ENCODE measurements around the gene FNBP1. TPM values are rescaled to one million over a fixed set of nuclear protein-coding genes. Genes with fewer than 3 reads are reported as not detected.
A peak's percentile ranks its signal among the peaks of the same experiment; 100 is the strongest.

The FNBP1 gene
- total and polyA plus RNA-seq, 2 donors (not counting 1 experiment from before 2014, with no cell fraction given), result 20.8 to 44.3 TPM

DNA sequence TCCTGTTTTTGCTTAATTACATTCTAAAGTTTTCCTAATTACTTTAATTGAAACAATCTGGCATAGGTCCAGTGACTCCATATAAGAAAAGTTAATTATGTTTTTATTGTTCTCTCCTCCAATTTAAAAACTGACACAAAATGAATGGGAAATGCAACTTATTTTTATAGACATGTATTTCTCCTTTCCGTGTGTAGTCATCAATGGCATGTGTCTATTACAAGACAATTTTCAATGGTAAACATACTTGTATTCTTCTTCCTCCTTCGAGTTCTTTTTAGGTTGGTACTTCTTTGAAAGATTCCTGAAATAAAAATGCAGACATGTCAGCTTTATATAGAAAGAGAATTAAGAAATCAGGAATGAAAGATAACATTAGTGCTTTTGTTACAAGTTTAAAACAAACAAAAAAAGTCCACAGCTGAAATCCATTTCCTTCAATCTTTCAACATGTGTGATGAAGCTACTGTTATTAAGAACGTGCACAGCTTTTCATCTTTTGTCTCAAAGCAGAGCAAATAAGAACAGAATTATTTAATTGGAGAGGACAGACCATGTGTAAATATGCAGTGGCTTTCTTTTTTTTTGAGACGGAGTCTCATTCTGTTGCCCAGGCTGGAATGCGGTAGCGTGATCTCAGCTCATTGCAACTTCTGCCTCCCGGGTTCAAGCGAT is 63.8 kb downstream of the FNBP1 start:
- H4K20me1 ChIP-seq (ENCODE audit: control insufficient read depth, extremely low read depth, insufficient read depth, low read length), result no peaks in the 10 kb centered on the region

DNA sequence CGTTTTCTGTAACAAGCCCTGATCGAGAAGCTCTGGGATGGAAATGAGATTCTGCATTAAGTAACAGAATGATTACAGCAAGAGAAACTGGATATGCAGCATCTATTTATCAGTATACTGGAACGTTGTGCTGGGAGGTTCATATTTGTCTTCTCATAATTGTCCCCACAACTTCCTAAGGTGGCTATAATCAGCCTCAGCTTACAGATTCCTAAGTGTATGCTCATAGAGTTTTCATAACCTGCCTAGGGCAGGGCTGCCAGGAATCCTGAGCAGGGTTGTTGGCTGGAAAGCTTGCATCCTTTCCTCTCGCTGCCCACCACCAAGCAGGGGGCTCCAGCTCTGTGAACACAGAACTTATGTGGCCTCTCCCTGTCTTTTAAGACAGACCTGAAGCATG is 70.2 kb downstream of the FNBP1 start:
- Histone ChIP-seq H3K36me3 (ENCODE audit: control insufficient read depth, insufficient read depth, low read length) (no peaks in the 10 kb centered on the region), H3K9me3 (ENCODE audit: control insufficient read depth, insufficient read depth, low read depth, low read length) (no peaks in the 10 kb centered on the region)

More for the DNA sequence above, 63.8 kb downstream of the FNBP1 start:
- TF ChIP-seq, protein P1, sequence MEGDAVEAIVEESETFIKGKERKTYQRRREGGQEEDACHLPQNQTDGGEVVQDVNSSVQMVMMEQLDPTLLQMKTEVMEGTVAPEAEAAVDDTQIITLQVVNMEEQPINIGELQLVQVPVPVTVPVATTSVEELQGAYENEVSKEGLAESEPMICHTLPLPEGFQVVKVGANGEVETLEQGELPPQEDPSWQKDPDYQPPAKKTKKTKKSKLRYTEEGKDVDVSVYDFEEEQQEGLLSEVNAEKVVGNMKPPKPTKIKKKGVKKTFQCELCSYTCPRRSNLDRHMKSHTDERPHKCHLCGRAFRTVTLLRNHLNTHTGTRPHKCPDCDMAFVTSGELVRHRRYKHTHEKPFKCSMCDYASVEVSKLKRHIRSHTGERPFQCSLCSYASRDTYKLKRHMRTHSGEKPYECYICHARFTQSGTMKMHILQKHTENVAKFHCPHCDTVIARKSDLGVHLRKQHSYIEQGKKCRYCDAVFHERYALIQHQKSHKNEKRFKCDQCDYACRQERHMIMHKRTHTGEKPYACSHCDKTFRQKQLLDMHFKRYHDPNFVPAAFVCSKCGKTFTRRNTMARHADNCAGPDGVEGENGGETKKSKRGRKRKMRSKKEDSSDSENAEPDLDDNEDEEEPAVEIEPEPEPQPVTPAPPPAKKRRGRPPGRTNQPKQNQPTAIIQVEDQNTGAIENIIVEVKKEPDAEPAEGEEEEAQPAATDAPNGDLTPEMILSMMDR (conservative IDR thresholded peaks at IDR 0.05 in 1 of 2, IDR thresholded peaks at IDR 0.05 in 1 of 2; ENCODE audit: low read depth in 1 of 2, low read length in 2 of 2), result no peak
- no peak for TF ChIP-seq EZH2 (IDR thresholded peaks at IDR 0.05; ENCODE audit: low read length, missing control alignments)
- Histone ChIP-seq H3K4me1 (ENCODE audit: control insufficient read depth, extremely low read depth, insufficient read depth, low read length) (no peaks in the 10 kb centered on the region), H2AFZ (ENCODE audit: low read length) (no peak overlapping the region), H3K4me2 (ENCODE audit: extremely low read depth, insufficient read depth, low read length) (no peak overlapping the region), H3K9ac (ENCODE audit: insufficient read depth, low read length) (no peak overlapping the region), H3K27ac (ENCODE audit: insufficient read depth, low read length) (no peak overlapping the region), H3K36me3 (ENCODE audit: control insufficient read depth, insufficient read depth, low read length) (no peaks in the 10 kb centered on the region), H3K4me3 (replicated peaks in 1 of 4; ENCODE audit: control extremely low read depth in 1 of 4, insufficient read depth in 1 of 4, low read depth in 3 of 4, low read length in 4 of 4) (no peak overlapping the region), H3K27me3 (ENCODE audit: control insufficient read depth, insufficient read depth, low read length) (no peaks in the 10 kb centered on the region), H3K9me3 (ENCODE audit: control insufficient read depth, insufficient read depth, low read depth, low read length) (no peaks in the 10 kb centered on the region), H3K79me2 (ENCODE audit: control insufficient read depth, insufficient read depth, low read length) (no peaks in the 10 kb centered on the region)
- no peak for DNase-seq (ENCODE audit: low read depth in 2 of 2)

DNA sequence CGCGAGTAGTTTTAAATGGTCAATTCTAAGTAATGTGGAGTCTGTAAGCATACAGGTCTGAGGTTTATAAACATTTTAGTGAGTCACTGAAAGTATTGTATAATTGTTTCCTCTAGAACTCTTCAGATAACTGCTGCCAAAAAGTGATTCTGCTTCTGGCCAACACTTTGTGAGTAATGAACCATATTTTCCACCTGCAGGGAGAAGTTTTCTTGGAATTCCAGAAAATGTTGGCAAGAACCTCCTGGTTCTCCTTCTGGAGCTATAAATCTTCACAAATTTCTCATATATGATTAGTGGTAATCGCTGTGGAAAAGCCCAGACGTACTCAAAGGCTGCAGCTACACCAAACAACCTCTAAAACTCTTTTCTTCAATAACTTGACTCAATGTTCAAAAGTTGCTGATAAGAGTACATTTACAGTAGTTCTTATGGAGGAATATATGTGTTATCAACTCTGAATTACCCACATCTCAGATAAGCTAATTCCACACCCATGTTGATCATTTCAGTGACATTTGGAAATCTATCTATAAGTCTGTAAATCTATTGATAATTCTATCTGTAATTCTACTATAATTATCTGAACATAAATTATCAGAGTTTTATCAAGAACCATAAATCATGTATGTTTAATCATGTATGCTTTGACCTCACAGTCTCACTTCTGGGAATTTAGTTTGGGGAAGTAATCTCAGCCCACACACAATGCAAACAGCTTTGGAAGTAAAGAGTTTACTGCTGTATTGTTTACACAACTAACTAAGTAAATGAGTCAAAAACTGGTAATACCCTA is 74.1 kb downstream of the FNBP1 start:
- Histone ChIP-seq H3K79me2 (ENCODE audit: control insufficient read depth, insufficient read depth, low read length) (no peaks in the 10 kb centered on the region), H3K4me1 (ENCODE audit: control insufficient read depth, extremely low read depth, insufficient read depth, low read length) (peaks cover 19% of the 10 kb centered on the region), H3K27ac (ENCODE audit: insufficient read depth, low read length) (no peak overlapping the region), H3K36me3 (ENCODE audit: control insufficient read depth, insufficient read depth, low read length) (no peaks in the 10 kb centered on the region), H4K20me1 (ENCODE audit: control insufficient read depth, extremely low read depth, insufficient read depth, low read length) (no peaks in the 10 kb centered on the region), H3K9ac (ENCODE audit: insufficient read depth, low read length) (no peak overlapping the region), H3K4me2 (ENCODE audit: extremely low read depth, insufficient read depth, low read length) (peak overlapping the region; percentile 33), H3K9me3 (ENCODE audit: control insufficient read depth, insufficient read depth, low read depth, low read length) (no peaks in the 10 kb centered on the region), H3K27me3 (ENCODE audit: control insufficient read depth, insufficient read depth, low read length) (no peaks in the 10 kb centered on the region), H2AFZ (ENCODE audit: low read length) (no peak overlapping the region), H3K4me3 (replicated peaks in 1 of 4; ENCODE audit: control extremely low read depth in 1 of 4, insufficient read depth in 1 of 4, low read depth in 3 of 4, low read length in 4 of 4) (no peak overlapping the region)
- DNase-seq (ENCODE audit: low read depth in 2 of 2), result peak; percentile 87 to 98
- TF ChIP-seq, protein P1 (conservative IDR thresholded peaks at IDR 0.05 in 1 of 2, IDR thresholded peaks at IDR 0.05 in 1 of 2; ENCODE audit: low read depth in 1 of 2, low read length in 2 of 2), result no peak
- TF ChIP-seq EZH2 (IDR thresholded peaks at IDR 0.05; ENCODE audit: low read length, missing control alignments), result no peak

More for the DNA sequence above, 70.2 kb downstream of the FNBP1 start:
- peak in 1 of 2 donors; percentile 51 for DNase-seq (ENCODE audit: low read depth in 2 of 2)
- Histone ChIP-seq H3K4me1 (ENCODE audit: control insufficient read depth, extremely low read depth, insufficient read depth, low read length) (peaks cover 2% of the 10 kb centered on the region), H2AFZ (ENCODE audit: low read length) (no peak overlapping the region), H3K4me3 (replicated peaks in 1 of 4; ENCODE audit: control extremely low read depth in 1 of 4, insufficient read depth in 1 of 4, low read depth in 3 of 4, low read length in 4 of 4) (no peak overlapping the region), H3K27me3 (ENCODE audit: control insufficient read depth, insufficient read depth, low read length) (no peaks in the 10 kb centered on the region), H3K4me2 (ENCODE audit: extremely low read depth, insufficient read depth, low read length) (no peak overlapping the region), H3K9ac (ENCODE audit: insufficient read depth, low read length) (no peak overlapping the region), H3K79me2 (ENCODE audit: control insufficient read depth, insufficient read depth, low read length) (no peaks in the 10 kb centered on the region), H3K27ac (ENCODE audit: insufficient read depth, low read length) (no peak overlapping the region), H4K20me1 (ENCODE audit: control insufficient read depth, extremely low read depth, insufficient read depth, low read length) (no peaks in the 10 kb centered on the region)
- no peak for TF ChIP-seq EZH2 (IDR thresholded peaks at IDR 0.05; ENCODE audit: low read length, missing control alignments)
- TF ChIP-seq, protein P1 (conservative IDR thresholded peaks at IDR 0.05 in 1 of 2, IDR thresholded peaks at IDR 0.05 in 1 of 2; ENCODE audit: low read depth in 1 of 2, low read length in 2 of 2), result no peak

Measured in fibroblast of lung (primary cell).